A549 (cell line): ENCODE results near the gene GSTT2B. TPM values are rescaled to one million over a fixed set of nuclear protein-coding genes. Genes with fewer than 3 reads are reported as not detected.
A peak's percentile ranks its signal among the peaks of the same experiment; 100 is the strongest.
"Not testable (repeated sequence)": the region's sequence is repeated elsewhere in the genome, so short reads cannot be mapped to it uniquely, and the experiment has no call there.

Experiments used
- ATAC-seq, 2 experiments: fragments of 200-7000 bp in 1 of 2; fragments of >200 bp in 1 of 2; cut with Nextera tagmentation in 1 of 2; cut with Tn5 transposase in 1 of 2; 3 replicates each; pipeline versions ENCODE4 v1.8.0 to v1.9.1; 2018 to 2020; ENCODE audit warnings: mild to moderate bottlenecking in 1 of 2, moderate library complexity in 1 of 2
- CTCF ChIA-PET: fragments of 300-600 bp; sonication (Branson Sonifier 250); formaldehyde crosslinking; extraction: SDS; loops from one replicate; lab custom pipeline; 2021; ENCODE audit warnings: antibody characterized with exemption, inconsistent platforms; lab: Yijun Ruan, JAX
- POLR2A ChIA-PET: fragments of 350-600 bp; formaldehyde crosslinking; extraction: SDS; loops from one replicate; lab custom pipeline; 2021; ENCODE audit warnings: antibody characterized with exemption, inconsistent platforms; lab: Yijun Ruan, JAX
- DNase-seq, 2 experiments: peaks; one replicate each; pipeline versions ENCODE4 v3.0.0 to v3.0.0-alpha.2; 2011 to 2016; ENCODE audit warnings: low read depth in 1 of 2, low spot score in 1 of 2
- FAIRE-seq: peaks from 2 replicates; lab custom pipeline; 2011; peaks lifted over from hg19 to GRCh38; lab: Jason Lieb, UNC
- H3K27ac ChIP-seq, 2 experiments: fragments of >200 bp; sonication (Bioruptor Twin); formaldehyde crosslinking; 3 replicates each; pipeline ENCODE4 v1.5.1; 2016 to 2017
- H3K4me1 ChIP-seq: fragments of >200 bp; sonication (Bioruptor Twin); formaldehyde crosslinking; 3 replicates; pipeline ENCODE4 v1.6.1; 2016
- H3K4me2 ChIP-seq: fragments of >200 bp; sonication (Bioruptor Twin); formaldehyde crosslinking; 3 replicates; pipeline ENCODE4 v1.6.1; 2016
- H3K4me3 ChIP-seq: fragments of >200 bp; sonication (Bioruptor Twin); formaldehyde crosslinking; 3 replicates; pipeline ENCODE4 v1.5.1; 2016
- H3K9me3 ChIP-seq: fragments of >200 bp; sonication (Bioruptor Twin); formaldehyde crosslinking; 3 replicates; pipeline ENCODE4 v1.6.1; 2016
- ATOH8 ChIP-seq: fragments of 250-450 bp; sonication (Bioruptor Pico); IDR thresholded peaks from 2 replicates; pipeline ENCODE4 v1.5.0; 2020; ENCODE audit warnings: low read depth, mild to moderate bottlenecking, moderate library complexity
- GATA3 ChIP-seq: IDR thresholded peaks from 2 replicates; pipeline ENCODE4 v1.6.1; 2012; ENCODE audit warnings: borderline replicate concordance
- USF2 ChIP-seq: fragments of 450-650 bp; IDR thresholded peaks from 2 replicates; pipeline ENCODE4 v1.6.1; 2014; ENCODE audit warnings: antibody characterized with exemption
- WGBS: methylation state at CpG from one replicate; pipeline ENCODE4 v1.1.6; 2017; ENCODE audit errors: missing lambda C conversion rate; 5-methylcytosine and 5-hydroxymethylcytosine counted together
- polyA plus RNA-seq, 4 experiments: library from polyadenylated mRNA; depleted of rRNA in 3 of 4; stranded (reverse); fragments of >200 nt; fragmentation: RNase III in 1 of 4; extraction: RNeasy Plus Mini Kit Qiagen cat#74134 plus additional on column Dnase treatment in 1 of 4; gene quantifications; 2 replicates in 3 of 4; 3 replicates in 1 of 4; pipeline ENCODE4 v1.2.3, GENCODE V29; 2011 to 2017

Gene GSTT2B
- polyA plus RNA-seq, 2 of the 4 experiments (the other 2 are of a cell fraction), result 0.30 to 0.50 TPM

DNA sequence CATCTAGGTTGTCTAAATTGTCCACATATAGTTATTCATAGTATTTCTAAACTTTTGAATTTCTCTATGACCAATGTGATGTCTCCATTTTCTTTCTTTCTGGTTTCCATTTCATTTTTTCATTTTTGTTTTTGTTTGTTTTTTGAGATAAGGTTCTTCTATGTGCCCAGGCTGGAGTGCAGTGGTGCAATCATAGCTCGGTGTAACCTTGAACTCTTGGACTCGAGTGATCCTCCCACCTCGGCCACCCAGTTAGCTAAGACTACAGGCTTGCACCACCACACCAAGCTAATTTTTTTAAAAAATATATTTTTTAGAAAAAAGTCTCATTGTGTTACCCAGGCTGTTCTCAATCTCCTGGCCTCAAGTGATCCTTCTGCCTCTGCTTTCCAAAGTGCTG, 36.1 kb upstream of the GSTT2B start:
- CTCF ChIA-PET, result interaction anchor here (1.1 kb wide), 1 partner anchor 193 kb away, joined by 3 read pairs; no protein-coding TSS in a partner anchor
- POLR2A ChIA-PET, result no interaction called here
- H3K27ac ChIP-seq, result no peak overlapping the region
- ATAC-seq (no peak), FAIRE-seq (no peak), DNase-seq (no peak)
- TF ChIP-seq GATA3 (no peak), ATOH8 (CRISPR knock-in tag) (no peak), USF2 (no peak)
- H3K4me2 ChIP-seq, result no peak overlapping the region
- H3K4me3 ChIP-seq, result no peak overlapping the region
- no peaks in the 10 kb centered on the region for H3K4me1 ChIP-seq
- H3K9me3 ChIP-seq, result no peaks in the 10 kb centered on the region
- 69% methylated on average over 3 of the region's 3 CpGs for WGBS

DNA sequence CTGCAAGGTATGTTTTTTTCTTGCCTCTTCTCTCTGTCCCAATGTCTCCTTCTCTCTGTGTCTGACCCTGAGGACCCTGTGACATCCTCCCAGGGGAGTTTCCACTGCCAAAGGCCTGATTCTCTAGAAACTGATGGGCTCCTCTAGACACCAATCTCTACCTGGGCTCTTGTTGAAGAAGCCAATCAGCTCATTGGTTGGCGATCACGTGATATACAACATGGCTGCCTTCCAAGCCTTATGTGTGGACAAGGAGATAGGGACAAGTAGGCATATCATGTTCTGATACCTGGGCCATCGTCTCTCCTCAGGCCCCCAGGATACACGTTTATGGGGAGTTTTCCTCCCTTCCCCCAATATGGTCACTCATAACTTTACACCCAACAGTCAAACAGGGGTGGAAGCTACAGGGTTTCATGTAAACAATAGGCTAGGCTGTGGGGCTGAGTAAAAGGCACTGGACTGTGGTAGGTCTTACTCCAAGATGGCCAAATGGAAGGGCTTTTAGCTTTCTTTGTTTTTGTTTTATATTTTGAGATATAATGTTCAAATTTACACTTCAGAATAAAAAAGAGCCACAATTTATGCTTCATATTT, 32.7 kb upstream of the GSTT2B start:
- H3K4me2 ChIP-seq, POLR2A ChIA-PET, H3K9me3 ChIP-seq, CTCF ChIA-PET, H3K27ac ChIP-seq, H3K4me1 ChIP-seq, H3K4me3 ChIP-seq, FAIRE-seq, ATAC-seq: not testable (repeated sequence)
- peak in 1 of 2 experiments; percentile 43 for DNase-seq
- 14% methylated on average over 2 of the region's 4 CpGs for WGBS

- FAIRE-seq, DNase-seq, H3K4me3 ChIP-seq, H3K27ac ChIP-seq, H3K9me3 ChIP-seq, CTCF ChIA-PET, POLR2A ChIA-PET, ATAC-seq, H3K4me1 ChIP-seq, H3K4me2 ChIP-seq: not testable (repeated sequence)
- 87% methylated on average over 2 of the region's 2 CpGs for WGBS
Measured at GRCh38 chr22:23993080-23993479, 32.1 kb upstream of the GSTT2B start.

GRCh38 chr22:23989583-23990244, 28.7 kb upstream of the GSTT2B start:
- H3K27ac ChIP-seq, H3K4me3 ChIP-seq, DNase-seq, H3K4me1 ChIP-seq, POLR2A ChIA-PET, H3K4me2 ChIP-seq, H3K9me3 ChIP-seq, CTCF ChIA-PET, FAIRE-seq, ATAC-seq: not testable (repeated sequence)
- 40% methylated on average over 1 of the region's 3 CpGs for WGBS

DNA sequence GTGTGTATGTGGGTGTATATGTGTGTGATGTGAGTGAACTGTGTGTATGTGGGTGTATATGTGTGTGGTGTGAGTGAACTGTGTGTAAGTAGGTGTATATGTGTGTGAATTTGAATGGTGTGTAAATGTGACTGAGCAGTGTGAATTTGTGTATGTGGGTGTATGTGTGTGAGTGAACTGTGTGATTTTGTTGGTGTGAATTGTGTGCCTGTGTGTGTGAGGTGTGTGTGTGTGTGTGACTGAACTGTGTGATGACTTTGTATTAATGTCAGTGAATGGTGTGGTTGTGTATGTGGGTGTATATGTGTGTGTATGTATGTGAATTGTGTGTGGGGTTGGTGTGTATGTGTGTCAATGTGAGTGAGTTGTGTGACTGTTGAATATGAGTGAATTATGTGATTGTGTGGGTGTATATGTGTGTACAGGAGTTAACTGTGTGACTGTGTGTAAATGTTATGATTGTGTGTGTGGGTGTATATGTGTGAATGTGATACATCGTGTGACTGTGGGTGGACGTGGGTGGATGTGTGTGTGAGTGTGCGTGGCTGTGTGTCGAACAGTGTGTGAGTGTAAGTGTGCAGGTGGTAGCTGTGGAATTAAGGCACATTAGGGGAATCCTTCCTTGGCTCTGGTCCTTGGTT, 25.7 kb upstream of the GSTT2B start:
- H3K27ac ChIP-seq, H3K4me2 ChIP-seq, POLR2A ChIA-PET, FAIRE-seq, CTCF ChIA-PET, ATAC-seq, H3K4me1 ChIP-seq, H3K9me3 ChIP-seq, DNase-seq, H3K4me3 ChIP-seq: not testable (repeated sequence)
- 91% methylated on average over 4 of the region's 4 CpGs for WGBS

GRCh38 chr22:23986089-23986488, 25.1 kb upstream of the GSTT2B start:
- FAIRE-seq, CTCF ChIA-PET, H3K4me2 ChIP-seq, H3K4me3 ChIP-seq, POLR2A ChIA-PET, DNase-seq, ATAC-seq, H3K9me3 ChIP-seq, H3K27ac ChIP-seq, H3K4me1 ChIP-seq: not testable (repeated sequence)
- 73% methylated on average over 8 of the region's 8 CpGs for WGBS
